Lower leg skin (tissue), 3 donors: ENCODE data around the gene CLEC20A.

Experiments used
- POLR2A ChIP-seq, 2 donors: fragments of 450-650 bp; IDR thresholded peaks; one replicate each; pipeline ENCODE4 v1.6.1; 2016 to 2017; ENCODE audit warnings: antibody characterized with exemption in 2 of 2, mild to moderate bottlenecking in 1 of 2, moderate library complexity in 1 of 2
- TF ChIP-seq, protein P1 (sequence below), 3 donors: fragments of 450-650 bp; IDR thresholded peaks; one replicate each; pipeline ENCODE4 v1.5.1; 2016; ENCODE audit warnings: antibody characterized with exemption in 3 of 3, mild to moderate bottlenecking in 3 of 3, moderate library complexity in 2 of 3

DNA sequence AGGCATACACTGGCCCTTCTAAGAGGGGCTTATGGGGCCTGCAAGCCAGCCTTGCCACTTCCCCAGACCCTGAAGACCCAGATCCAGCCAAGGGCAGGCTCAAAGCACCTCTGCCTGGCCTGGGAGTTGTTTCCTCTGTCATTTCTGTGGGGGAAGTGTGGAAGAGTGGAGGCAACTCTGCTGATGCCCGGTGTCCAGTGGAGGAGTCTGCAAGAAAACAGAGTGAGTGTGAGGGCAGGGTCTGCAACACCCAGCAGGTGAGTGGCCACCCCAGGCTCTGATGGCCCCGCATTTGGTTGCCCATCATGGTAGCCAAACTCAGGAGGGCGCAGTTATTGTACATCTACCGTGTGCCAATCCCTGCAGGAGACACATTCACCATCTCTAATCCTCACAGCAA lies 8.4 kb downstream of the CLEC20A start:
- TF ChIP-seq, protein P1, sequence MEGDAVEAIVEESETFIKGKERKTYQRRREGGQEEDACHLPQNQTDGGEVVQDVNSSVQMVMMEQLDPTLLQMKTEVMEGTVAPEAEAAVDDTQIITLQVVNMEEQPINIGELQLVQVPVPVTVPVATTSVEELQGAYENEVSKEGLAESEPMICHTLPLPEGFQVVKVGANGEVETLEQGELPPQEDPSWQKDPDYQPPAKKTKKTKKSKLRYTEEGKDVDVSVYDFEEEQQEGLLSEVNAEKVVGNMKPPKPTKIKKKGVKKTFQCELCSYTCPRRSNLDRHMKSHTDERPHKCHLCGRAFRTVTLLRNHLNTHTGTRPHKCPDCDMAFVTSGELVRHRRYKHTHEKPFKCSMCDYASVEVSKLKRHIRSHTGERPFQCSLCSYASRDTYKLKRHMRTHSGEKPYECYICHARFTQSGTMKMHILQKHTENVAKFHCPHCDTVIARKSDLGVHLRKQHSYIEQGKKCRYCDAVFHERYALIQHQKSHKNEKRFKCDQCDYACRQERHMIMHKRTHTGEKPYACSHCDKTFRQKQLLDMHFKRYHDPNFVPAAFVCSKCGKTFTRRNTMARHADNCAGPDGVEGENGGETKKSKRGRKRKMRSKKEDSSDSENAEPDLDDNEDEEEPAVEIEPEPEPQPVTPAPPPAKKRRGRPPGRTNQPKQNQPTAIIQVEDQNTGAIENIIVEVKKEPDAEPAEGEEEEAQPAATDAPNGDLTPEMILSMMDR (IDR thresholded peaks at IDR 0.05), result no peak
- TF ChIP-seq POLR2A (IDR thresholded peaks at IDR 0.05), result no peak
